OCI-LY7 (cell line): ENCODE data around the gene CARD11.

Experiments used
- CTCF ChIP-seq: fragments of 200-600 bp; sonication (generic); conservative IDR thresholded peaks from 2 replicates; pipeline ENCODE4 v1.5.1; 2014; ENCODE audit warnings: mild to moderate bottlenecking, antibody characterized with exemption, low read length, moderate library complexity, mixed read lengths
- EZH2phosphoT487 ChIP-seq: fragments of 200-600 bp; sonication (generic); IDR thresholded peaks from 2 replicates; pipeline ENCODE4 v1.6.1; 2018; ENCODE audit warnings: low read depth, borderline replicate concordance, mild to moderate bottlenecking, mixed run types, antibody characterized with exemption, low read length, moderate library complexity, mixed read lengths

- TF ChIP-seq CTCF = no peak
- TF ChIP-seq EZH2phosphoT487 = no peak
Observed at GRCh38 chr7:2981103-2981480, 62.6 kb downstream of the CARD11 start.
